GM19025 (cell line): ENCODE measurements around the gene CBLL1.

Source experiments
- ATAC-seq: cut with Tn5 transposase; IDR thresholded peaks from one replicate; pipeline ENCODE4 v1.9.1; 2021; ENCODE audit warnings: mild to moderate bottlenecking, low read depth, moderate library complexity; ENCODE audit not compliant: unreplicated experiment

CBLL1 gene

DNA sequence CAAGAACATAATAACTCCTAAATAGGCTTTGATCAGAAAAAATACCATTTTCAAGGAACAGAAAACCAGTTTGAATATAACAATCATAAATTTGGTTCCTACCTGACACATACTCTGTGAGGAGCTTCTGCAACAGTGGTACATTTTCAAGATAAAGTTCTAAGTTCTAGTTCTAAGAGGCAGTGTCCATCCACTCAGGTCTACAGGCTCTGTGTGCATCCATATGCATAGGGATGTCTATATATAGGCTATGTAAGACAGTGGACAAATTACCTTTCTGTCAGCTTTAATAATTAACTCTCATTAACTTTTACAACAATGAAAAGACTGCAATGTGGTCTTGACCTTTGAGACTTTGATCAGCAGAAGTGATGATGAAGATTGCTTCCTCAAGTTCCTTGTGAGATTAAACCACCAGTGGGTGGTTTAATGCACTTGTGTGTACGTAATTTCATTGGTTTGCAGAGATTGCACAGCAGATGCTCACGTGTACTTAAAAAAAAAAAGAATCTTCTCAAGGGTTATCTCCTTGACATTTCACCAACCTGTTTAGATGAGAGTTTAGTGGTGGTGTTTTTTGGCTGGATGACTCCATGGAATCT, 59.2 kb downstream of the CBLL1 start, which contains the start of gene SLC26A3:
TSS of gene SLC26A3 (minus strand) at position 215 of the 602 bp plus-strand sequence. CDS start 8,714 bp downstream, outside the sequence.
- ATAC-seq: no peak

- ATAC-seq: no peak
These were observed 65.2 kb downstream of the CBLL1 start for GRCh38 chr7:107809179-107809578.

DNA sequence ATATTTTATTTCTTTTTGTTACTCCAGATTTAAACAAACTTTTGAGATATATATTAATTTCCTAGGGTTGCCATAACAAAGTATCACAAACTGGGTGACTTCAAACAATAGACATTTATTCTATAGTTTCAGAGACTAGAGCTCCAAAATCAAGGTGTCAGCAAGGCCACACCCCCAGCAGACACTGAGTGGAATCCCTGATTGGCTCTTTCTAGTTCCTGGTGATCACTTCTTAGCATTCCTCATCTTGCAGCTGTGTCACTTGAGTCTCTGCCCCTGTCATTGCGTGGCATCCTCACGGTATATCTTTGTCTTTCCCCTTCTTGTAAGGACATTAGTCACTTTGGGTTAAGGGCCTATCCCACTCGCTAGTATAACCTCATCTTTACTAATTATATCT, 66.7 kb downstream of the CBLL1 start:
- no peak for ATAC-seq
